HL-60 (cell line): ENCODE data around the gene SLC40A1.
"Not testable (repeated sequence)": the region's sequence is repeated elsewhere in the genome, so short reads cannot be mapped to it uniquely, and the experiment has no call there.

Experiments used
- DNase-seq, 2 experiments: peaks; one replicate each; pipeline ENCODE4 v3.0.0-alpha.2; 2010 to 2020; ENCODE audit warnings: low read depth in 1 of 2, low spot score in 1 of 2
- H3K27ac ChIP-seq: fragments of 250-450 bp; sonication (Bioruptor Pico); replicated peaks from 2 replicates; pipeline ENCODE4 v1.5.1; 2020; ENCODE audit warnings: mild to moderate bottlenecking, moderate library complexity
- H3K27me3 ChIP-seq: fragments of 250-450 bp; sonication (Bioruptor Pico); 2 replicates; pipeline ENCODE4 v1.5.1; 2021; ENCODE audit warnings: mild to moderate bottlenecking, moderate library complexity; ENCODE audit not compliant: insufficient read depth, poor library complexity, severe bottlenecking
- H3K4me3 ChIP-seq: replicated peaks from 2 replicates; pipeline ENCODE4 v1.5.1; 2011; ENCODE audit warnings: mild to moderate bottlenecking, control low read depth, low read length; ENCODE audit not compliant: insufficient read depth
- GABPA ChIP-seq: IDR thresholded peaks from 2 replicates; pipeline ENCODE4 v1.6.1; 2012; ENCODE audit warnings: low read depth
- POLR2AphosphoS5 ChIP-seq: IDR thresholded peaks from 2 replicates; pipeline ENCODE4 v1.6.1; 2012; ENCODE audit warnings: low read depth
- REST ChIP-seq: IDR thresholded peaks from 2 replicates; pipeline ENCODE4 v1.6.1; 2012; ENCODE audit warnings: low read depth; ENCODE audit not compliant: insufficient replicate concordance
- SPI1 ChIP-seq: IDR thresholded peaks from 2 replicates; pipeline ENCODE4 v1.6.1; 2012; ENCODE audit warnings: low read depth, mild to moderate bottlenecking, borderline replicate concordance
- TF ChIP-seq, protein P1 (sequence below): IDR thresholded peaks from one replicate; pipeline ENCODE4 v1.5.1; 2011; ENCODE audit warnings: low read length, control low read depth, inconsistent platforms; ENCODE audit not compliant: insufficient read depth

Gene SLC40A1

GRCh38 chr2:189609423-189609816 is 28.8 kb upstream of the SLC40A1 start:
- DNase-seq: no peak
- TF ChIP-seq REST: no peak
- TF ChIP-seq, protein P1, sequence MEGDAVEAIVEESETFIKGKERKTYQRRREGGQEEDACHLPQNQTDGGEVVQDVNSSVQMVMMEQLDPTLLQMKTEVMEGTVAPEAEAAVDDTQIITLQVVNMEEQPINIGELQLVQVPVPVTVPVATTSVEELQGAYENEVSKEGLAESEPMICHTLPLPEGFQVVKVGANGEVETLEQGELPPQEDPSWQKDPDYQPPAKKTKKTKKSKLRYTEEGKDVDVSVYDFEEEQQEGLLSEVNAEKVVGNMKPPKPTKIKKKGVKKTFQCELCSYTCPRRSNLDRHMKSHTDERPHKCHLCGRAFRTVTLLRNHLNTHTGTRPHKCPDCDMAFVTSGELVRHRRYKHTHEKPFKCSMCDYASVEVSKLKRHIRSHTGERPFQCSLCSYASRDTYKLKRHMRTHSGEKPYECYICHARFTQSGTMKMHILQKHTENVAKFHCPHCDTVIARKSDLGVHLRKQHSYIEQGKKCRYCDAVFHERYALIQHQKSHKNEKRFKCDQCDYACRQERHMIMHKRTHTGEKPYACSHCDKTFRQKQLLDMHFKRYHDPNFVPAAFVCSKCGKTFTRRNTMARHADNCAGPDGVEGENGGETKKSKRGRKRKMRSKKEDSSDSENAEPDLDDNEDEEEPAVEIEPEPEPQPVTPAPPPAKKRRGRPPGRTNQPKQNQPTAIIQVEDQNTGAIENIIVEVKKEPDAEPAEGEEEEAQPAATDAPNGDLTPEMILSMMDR: no peak
- no peak for TF ChIP-seq POLR2AphosphoS5
- TF ChIP-seq SPI1: no peak
- Histone ChIP-seq H3K4me3 (no peak overlapping the region), H3K27me3 (no peaks in the 10 kb centered on the region), H3K27ac (no peak overlapping the region)

- Histone ChIP-seq H3K4me3 (no peak overlapping the region), H3K27me3 (no peaks in the 10 kb centered on the region), H3K27ac (no peak overlapping the region)
- TF ChIP-seq POLR2AphosphoS5: no peak
- TF ChIP-seq, protein P1: no peak
- DNase-seq: no peak
These were observed 28.3 kb upstream of the SLC40A1 start for GRCh38 chr2:189608795-189609422.

- no peak overlapping the region for H3K4me3 ChIP-seq
- TF ChIP-seq, protein P1: no peak
- TF ChIP-seq SPI1: no peak
- no peak for TF ChIP-seq REST
- TF ChIP-seq GABPA: no peak
- TF ChIP-seq POLR2AphosphoS5: no peak
- H3K27ac ChIP-seq: no peak overlapping the region
- DNase-seq: no peak
- no peaks in the 10 kb centered on the region for H3K27me3 ChIP-seq
These were observed 27.6 kb upstream of the SLC40A1 start for GRCh38 chr2:189608170-189608569.

DNA sequence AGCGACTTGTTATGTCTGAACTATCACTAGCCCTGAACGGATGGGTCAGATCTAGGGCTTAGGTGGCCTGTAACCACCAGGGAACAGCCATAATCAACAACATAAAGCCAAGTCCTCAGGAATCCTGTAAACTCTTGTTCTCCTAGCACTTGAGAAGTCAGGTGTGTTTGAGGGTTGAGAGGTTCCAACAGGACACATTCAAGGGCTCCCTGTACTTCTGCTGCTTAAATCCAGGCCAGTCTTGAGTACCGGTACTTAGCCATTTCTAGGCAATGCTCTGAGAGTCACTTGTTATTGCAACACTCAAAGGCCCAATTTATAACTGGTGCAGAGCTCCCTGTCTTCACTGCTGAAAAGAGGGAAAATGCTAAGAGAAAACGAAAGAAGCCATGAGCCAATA is 21.6 kb upstream of the SLC40A1 start:
- no peak overlapping the region for H3K4me3 ChIP-seq
- TF ChIP-seq, protein P1: no peak
- TF ChIP-seq POLR2AphosphoS5: no peak
- no peak for TF ChIP-seq REST
- no peak for TF ChIP-seq GABPA
- no peak for TF ChIP-seq SPI1
- H3K27ac ChIP-seq: no peak overlapping the region
- H3K27me3 ChIP-seq: no peaks in the 10 kb centered on the region
- no peak for DNase-seq

DNA sequence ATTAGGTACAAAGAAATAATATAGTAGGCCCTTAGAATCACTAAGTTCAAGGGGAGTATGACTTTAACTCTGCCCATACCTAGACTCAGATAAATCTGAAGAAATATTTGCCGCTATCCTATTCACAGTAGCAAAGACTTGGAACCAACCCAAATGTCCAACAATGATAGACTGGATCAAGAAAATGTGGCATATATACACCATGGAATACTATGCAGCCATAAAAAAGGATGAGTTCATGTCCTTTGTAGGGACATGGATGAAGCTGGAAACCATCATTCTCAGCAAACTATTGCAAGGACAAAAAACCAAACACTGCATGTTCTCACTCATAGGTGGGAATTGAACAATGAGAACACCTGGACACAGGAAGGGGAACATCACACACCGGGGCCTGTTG is 21.1 kb upstream of the SLC40A1 start:
- not testable (repeated sequence) for H3K27ac ChIP-seq

More for the DNA sequence above, 21.1 kb upstream of the SLC40A1 start:
- not testable (repeated sequence) for H3K4me3 ChIP-seq, DNase-seq, H3K27me3 ChIP-seq
